NCI-H146 treated with DMSO at 0.1 percent for 48 hours (cell line): ENCODE data around the gene IL17RC.
"Not testable (repeated sequence)": the region's sequence is repeated elsewhere in the genome, so short reads cannot be mapped to it uniquely, and the experiment has no call there.

ENCODE experiments used
- DNase-seq: peaks from one replicate; lab custom pipeline; 2025; ENCODE audit not compliant: unreplicated experiment; lab: John Stamatoyannopoulos, UW

IL17RC gene

GRCh38 chr3:9916734-9917680 is at the start of gene IL17RC:
Gene IL17RC (plus strand): TSS chr3:9917098. CDS start chr3:9917316, 218 bp downstream.
- DNase-seq: peak; percentile 63

GRCh38 chr3:9867106-9867505 is 49.8 kb upstream of the IL17RC start:
- DNase-seq: no peak

- no peak for DNase-seq
These were observed 46.9 kb upstream of the IL17RC start for GRCh38 chr3:9869955-9870354.

- no peak for DNase-seq
These were observed 45.9 kb upstream of the IL17RC start for GRCh38 chr3:9870978-9871377.

- DNase-seq: not testable (repeated sequence)
These were observed 44.8 kb upstream of the IL17RC start for GRCh38 chr3:9872067-9872466.

- DNase-seq: peak; percentile 43
These were observed 41.5 kb upstream of the IL17RC start for GRCh38 chr3:9875448-9875847.

GRCh38 chr3:9876255-9876654 is 40.6 kb upstream of the IL17RC start:
- DNase-seq: not testable (repeated sequence)

GRCh38 chr3:9876991-9877390 is 39.9 kb upstream of the IL17RC start:
- no peak for DNase-seq

GRCh38 chr3:9878700-9879099 is 38.2 kb upstream of the IL17RC start:
- no peak for DNase-seq

GRCh38 chr3:9879830-9880549 is 36.9 kb upstream of the IL17RC start, which contains the start of gene CIDEC:
Gene CIDEC (minus strand): TSS chr3:9880253. CDS start chr3:9878486, 1,767 bp downstream.
- no peak for DNase-seq

- DNase-seq: no peak
These were observed 35.5 kb upstream of the IL17RC start for GRCh38 chr3:9881441-9881840.

GRCh38 chr3:9883706-9884554 is 33.0 kb upstream of the IL17RC start:
- DNase-seq: no peak

GRCh38 chr3:9884555-9885165 is 32.2 kb upstream of the IL17RC start:
- no peak for DNase-seq

GRCh38 chr3:9886328-9886727 is 30.6 kb upstream of the IL17RC start:
- DNase-seq: no peak

- no peak for DNase-seq
These were observed 29.4 kb upstream of the IL17RC start for GRCh38 chr3:9887480-9887879.

GRCh38 chr3:9888540-9888939 is 28.4 kb upstream of the IL17RC start:
- no peak for DNase-seq

- DNase-seq: no peak
These were observed 27.5 kb upstream of the IL17RC start for GRCh38 chr3:9889405-9889804.

GRCh38 chr3:9890249-9891071 is 26.4 kb upstream of the IL17RC start, which contains the start of gene JAGN1:
Gene JAGN1 (plus strand): TSS chr3:9890610. CDS start chr3:9890723, 113 bp downstream.
- peak; percentile 28 for DNase-seq

- DNase-seq: no peak
These were observed 25.8 kb upstream of the IL17RC start for GRCh38 chr3:9891072-9891622.
